Measurements from ENCODE around the gene ENTREP3.

The ENTREP3 gene

DNA sequence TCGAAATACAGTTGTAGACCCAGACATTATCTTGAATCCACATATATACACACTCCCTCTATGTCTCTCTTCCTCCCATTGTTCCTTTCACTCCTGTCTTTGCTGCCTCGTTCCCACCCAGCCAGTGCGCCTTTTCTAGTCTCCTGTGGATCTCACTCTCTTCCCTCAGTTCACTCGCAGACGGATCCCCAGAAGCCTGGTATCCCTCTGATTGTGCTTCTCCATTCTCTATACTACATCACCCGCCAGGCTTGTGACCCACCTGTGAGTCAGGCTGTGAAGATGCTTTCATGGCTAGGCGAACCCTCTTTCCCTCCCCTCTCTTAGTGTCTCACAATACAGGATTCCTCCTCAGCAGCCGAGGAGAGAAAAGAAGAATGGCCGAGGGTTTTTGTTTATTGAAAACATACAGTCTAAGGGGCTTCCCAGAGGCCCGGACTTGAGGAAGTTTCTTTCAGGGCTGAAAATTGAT is 23.4 kb upstream of the ENTREP3 start:
- DNase-seq (ENCODE audit: low spot score) = peak; percentile 12

DNA sequence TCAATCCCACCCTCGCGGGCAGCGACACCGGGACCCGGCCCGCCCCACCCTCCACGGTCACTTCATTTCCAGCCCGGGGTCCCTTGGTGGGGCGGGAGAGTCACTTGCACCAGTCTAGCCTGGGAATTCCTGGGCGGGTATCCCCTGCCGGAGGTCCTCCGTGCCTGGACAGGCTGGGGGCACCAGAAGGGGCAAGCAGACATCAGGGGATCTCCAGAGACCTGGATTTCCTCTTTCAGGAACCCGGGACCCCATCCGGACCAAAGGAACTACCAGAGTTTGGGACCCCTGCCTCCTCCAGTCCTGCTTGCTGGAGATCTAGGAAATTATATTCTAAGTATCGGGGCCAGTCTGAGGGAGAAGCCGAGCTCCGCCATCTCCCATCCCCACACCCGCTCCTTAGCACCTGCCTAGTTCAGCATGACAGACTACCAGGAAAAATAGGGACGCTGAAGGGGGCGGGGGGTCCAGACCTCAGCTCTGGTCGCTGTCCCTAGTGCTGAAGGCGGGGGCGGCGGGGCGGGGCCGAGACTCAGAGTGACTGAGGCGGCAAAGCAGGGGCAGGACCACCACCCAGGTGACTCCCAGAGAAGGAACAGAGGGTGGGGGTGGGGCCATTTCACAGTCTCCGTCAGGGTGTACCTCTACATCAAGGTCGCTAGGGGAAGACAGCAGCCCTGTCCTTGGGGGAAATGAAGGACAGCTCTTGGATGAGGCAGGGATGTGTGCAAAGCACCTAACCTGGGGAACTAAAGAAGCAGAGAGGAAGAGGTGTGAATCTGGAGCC is 22.8 kb upstream of the ENTREP3 start:
- DNase-seq (ENCODE audit: low spot score) = peak; percentile 64

DNA sequence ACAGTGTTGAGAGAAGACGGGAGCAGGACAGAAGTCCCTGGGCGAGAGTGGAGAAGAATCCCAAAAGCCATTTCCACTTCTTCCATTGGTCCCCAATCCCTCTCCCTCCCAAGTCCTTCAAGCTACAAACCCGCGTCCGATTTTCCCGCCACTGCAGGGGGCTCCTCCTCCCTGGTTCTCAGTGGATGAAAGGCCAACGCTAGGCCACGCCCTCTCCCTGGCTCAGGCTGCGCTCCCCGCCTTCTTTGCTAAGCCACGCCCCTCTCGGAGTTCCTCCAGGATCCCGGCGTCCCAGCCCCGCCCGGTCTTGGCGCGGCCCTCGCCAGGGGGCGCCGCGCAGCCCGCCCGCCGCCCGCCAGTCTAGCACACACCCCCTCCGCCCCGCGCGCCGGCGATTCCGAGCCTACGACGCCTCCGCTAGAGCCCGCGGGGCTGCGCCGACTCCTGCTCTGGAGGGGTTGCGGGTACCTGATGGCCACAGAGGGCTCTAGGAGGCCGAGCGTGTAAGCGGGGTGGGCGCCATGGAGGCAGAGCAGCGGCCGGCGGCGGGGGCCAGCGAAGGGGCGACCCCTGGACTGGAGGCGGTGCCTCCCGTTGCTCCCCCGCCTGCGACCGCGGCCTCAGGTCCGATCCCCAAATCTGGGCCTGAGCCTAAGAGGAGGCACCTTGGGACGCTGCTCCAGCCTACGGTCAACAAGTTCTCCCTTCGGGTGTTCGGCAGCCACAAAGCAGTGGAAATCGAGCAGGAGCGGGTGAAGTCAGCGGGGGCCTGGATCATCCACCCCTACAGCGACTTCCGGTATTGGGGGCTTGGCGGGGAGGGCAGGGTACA is 22.0 kb upstream of the ENTREP3 start, which contains the start of gene HCN3:
HCN3 (plus strand) TSS at position 394 of the 832 bp plus-strand sequence; CDS start at position 522, 128 bp downstream.
- DNase-seq (ENCODE audit: low spot score) = peak; percentile 96

DNA sequence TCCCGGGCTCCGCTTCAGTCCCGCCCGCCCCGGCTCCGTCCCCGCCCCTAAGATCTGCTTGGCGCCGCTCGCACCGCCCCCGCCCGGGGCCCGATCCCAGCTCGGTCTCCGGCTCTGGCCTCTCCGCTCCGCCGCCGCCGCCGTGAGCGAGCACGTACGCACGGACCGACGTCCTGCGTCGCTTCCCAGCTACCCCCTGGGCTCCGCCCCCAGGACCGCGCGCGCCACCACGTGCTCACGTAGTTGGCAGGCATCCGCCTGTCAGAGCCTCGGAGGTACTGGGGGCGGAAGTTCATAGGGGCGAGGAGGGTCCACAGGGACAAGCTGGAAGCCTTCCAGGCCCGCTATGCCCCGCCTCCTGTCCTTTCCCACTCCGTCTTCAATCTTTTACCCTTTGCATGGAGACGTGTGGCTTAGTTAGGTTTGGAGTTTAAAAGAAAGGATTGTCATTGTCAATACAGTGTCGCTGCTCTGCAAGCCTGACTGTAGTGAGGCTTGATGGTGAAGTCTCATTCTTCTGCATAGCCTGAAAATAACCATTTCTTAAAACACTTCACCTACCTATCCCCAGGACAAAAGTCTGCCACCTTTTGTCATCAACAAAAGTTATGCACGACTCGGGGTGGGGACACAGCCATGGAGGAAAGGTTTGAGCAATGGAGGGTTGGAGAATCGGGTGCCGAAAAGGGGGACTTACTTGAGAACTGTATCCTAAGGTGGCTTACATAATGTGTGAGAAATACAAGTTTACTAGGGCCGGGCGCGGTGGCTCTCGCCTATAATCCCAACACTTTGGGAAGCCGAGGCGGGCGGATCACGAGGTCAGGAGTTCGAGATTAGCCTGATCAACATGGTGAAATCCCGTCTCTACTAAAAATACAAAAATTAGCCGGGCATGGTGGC is 18.3 kb upstream of the ENTREP3 start, which contains the start of gene CLK2:
CLK2 (minus strand) TSS at position 162 of the 903 bp plus-strand sequence. CDS start 2,527 bp downstream, outside the sequence.
- peak; percentile 97 for DNase-seq (ENCODE audit: low spot score)

DNA sequence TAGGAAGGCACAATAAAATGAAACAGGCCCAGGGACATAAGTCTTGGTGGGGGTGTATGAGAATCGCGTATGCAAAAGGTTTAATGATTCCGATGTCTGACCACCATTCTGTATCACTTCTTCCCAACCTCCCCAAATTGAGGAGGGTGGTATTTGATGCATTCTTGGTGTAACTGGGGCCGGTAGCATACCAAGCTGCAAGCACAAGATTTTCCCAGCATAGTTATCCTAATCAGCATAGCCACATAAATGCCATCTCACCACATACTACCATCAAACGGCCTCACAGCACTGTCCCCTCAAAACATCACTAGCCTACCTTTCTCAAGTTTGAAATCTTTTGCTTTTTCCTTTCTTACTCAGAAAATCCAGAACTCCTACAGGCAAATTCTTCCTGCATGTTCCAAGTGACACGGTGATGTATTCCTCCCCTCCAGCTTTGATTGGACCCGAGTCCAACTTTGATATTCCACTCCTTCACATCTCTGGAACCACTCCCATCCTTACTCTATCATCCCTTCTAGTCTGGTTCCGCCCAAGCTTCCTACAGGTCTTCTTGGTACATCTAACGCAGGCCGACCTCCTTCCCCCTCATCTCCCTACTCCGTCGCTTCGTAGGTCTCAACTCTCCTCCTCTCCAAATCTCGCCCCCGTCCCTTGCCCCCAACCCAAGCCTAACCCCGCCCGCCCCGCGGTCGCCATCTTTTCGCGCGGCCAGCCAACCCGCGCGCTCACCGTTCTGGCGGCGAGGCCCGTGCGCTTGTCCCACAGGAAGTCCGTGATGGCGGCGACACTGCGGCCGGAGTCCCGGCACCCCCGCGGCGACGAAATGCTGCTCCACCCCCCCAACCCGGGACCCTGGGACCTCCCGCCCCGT is 17.4 kb upstream of the ENTREP3 start:
- peak; percentile 62 for DNase-seq (ENCODE audit: low spot score)

DNA sequence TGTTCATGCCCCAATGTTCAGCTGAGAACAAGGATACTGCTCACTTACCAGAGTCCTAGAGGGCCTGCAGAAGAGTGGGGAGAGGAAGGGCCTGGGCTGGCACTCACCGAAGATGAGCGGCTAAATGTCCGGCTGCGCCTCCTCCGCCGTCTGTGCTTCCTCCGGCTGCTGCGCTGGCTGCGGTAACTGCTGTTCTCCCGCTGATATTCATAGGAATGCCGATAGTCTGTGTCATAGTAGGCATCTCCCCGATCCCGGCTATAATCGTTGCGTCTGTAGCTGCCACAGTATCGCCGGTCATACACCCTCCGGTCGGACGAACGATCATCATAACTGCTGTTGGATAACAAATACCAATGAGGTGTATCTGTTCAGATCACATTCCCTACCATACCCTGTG is 14.1 kb upstream of the ENTREP3 start:
- no peak for DNase-seq (ENCODE audit: low spot score)

DNA sequence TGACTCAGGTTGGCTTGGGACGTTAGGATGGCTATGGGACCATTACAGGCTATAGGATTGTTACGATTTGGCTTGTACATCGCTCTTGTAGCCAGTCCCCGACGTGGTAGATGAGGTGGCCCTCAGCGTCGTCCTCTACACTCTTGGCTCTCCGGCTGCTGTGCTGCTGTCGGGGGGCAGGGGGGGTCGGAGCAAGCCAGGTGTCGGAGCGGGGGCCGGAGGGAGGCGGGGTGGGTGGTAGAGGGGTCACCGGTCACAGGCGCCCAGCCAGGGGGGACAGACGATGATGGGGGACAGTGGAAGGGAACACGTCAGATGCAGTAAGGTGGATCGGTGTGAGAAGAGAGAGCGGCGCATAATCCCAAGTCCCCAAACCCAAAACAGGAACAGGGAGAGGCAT is 13.3 kb upstream of the ENTREP3 start:
- DNase-seq (ENCODE audit: low spot score) = no peak

DNA sequence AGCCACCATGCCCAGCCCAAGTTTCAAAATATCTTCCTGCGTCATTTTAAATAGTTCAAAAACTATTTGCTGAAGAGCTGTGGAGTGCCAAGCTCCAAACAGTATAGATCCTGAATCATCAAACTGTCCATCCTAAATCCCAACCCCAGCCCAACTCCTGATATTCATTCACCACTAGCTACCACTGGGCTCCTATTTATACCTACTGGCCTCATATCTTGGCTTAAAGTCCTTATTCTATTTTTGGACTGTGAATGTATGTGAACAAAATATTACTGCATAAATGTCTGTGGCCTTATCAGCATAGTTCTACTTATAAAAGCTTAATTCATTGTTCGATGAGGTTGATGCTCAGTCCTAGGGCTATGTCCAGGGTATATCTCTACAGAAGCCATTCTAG is 12.1 kb upstream of the ENTREP3 start:
- DNase-seq (ENCODE audit: low spot score) = no peak

DNA sequence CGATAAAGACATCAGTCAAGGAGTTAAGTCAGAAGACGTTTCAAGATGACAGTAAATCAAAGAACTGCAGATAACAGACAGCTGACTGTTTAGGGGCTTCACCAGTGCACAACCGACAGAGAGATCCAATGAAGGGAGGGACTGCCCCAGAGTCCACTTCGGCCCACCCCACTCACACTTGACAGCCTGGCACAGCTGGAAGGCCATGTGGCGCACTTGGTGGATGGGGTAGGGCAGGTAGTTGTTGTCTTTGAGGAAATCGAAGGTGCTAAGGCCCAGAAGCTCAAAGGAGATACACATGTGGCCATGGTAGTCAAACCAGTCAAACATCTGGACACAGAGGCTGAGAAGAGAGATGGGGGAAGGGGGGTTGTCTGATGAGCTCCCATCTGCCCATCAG is 11.3 kb upstream of the ENTREP3 start:
- DNase-seq (ENCODE audit: low spot score) = no peak

DNA sequence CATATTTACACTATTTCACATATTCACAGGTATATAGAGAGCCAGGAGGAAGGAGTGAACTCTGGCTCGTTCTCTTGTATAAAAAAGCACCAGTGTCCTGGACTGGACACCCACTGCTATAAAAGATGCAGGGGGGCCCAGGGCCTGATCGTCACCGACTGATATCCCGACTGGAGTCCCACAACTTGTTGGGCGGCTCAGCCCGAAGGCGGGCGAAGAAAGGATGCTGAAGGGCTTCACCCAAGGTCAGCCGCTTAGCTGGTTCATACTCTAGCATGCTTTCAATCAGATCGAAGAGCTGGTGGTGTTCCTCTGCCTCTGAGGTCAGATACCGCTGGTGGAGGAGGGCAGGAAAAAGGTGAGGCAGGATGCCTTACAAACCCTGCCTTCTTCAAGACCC is 7.8 kb upstream of the ENTREP3 start:
- no peak for DNase-seq (ENCODE audit: low spot score)

DNA sequence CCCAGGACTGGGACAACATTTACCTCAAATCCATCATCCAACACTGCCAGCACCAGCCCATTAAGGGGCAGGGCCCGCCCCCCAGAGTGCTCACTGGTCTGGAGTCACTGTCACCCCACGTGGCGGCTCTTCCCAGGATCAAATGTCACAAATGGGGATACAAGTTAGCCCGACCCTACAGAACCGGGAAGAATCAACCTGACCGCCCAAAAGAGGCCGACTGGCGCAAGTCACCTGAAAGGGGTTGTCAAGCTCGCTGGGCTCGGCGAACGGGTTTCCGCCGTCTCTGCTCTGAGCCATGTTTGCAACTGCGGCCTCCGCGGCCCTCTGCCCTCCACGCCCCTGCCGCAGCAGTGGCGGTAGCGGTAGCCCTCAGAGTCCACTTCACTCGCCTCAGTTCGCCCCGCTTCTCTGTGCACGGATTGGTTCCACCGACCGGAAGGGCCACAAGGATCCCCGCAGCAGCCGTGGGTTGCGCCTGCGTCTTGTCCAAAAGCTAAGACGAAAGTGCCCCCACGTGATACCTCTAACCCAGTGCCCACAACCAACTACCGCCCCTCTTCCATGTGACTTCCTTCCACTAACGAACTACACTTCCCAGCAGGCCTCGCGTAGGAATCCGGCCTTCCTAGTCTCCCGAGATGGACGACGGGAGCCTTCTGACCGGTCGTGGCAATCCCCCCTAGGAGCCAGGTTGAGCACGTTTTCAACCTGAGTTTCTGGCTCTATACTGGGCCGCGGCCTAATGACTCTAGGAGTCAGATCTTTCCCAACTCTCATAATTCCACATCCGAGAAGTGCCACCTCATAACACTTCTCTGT is 6.8 kb upstream of the ENTREP3 start, which contains the start of gene SCAMP3:
SCAMP3 (minus strand) TSS at position 509 of the 822 bp plus-strand sequence; CDS start at position 300, 209 bp downstream.
- DNase-seq (ENCODE audit: low spot score) = peak; percentile 98

DNA sequence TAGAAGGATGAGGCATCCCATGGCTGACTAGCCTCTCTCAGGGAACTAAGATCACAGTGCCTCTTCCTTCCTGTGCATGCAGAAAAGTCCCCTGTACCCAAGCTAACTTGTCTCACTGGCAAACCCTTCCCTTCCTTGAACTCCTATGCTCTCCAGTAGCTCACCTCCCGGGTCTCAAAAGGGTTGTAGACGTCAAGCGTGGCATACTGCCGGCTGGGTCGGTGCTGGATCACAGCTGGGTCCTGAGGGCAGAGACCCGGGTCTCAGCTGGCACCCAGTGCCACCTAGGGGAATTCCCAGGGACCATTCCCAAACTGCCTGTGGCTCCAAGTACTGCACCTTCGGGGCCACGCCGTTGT is 6.2 kb upstream of the ENTREP3 start:
- DNase-seq (ENCODE audit: low spot score) = peak; percentile 52

DNA sequence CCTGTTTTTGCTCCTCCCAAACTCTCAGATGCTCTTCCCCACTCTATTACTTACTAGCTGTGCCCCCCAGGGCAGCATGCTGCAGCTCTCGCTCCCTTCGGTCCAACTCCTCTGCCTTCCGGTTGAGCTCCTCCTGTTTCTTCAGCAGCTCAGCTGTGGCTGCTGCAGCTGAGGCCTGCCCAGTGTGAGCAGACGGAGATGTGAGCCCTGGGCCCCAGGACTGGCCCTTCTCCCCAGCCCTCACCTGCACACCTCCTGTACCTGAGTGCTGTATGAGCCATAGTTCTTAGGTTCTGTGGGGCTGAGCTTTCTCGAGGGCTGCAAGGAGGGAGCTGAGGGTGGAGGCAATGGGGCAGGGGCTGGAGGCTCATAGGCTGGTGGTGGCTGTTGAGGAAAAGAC is 5.0 kb upstream of the ENTREP3 start:
- DNase-seq (ENCODE audit: low spot score) = no peak

DNA sequence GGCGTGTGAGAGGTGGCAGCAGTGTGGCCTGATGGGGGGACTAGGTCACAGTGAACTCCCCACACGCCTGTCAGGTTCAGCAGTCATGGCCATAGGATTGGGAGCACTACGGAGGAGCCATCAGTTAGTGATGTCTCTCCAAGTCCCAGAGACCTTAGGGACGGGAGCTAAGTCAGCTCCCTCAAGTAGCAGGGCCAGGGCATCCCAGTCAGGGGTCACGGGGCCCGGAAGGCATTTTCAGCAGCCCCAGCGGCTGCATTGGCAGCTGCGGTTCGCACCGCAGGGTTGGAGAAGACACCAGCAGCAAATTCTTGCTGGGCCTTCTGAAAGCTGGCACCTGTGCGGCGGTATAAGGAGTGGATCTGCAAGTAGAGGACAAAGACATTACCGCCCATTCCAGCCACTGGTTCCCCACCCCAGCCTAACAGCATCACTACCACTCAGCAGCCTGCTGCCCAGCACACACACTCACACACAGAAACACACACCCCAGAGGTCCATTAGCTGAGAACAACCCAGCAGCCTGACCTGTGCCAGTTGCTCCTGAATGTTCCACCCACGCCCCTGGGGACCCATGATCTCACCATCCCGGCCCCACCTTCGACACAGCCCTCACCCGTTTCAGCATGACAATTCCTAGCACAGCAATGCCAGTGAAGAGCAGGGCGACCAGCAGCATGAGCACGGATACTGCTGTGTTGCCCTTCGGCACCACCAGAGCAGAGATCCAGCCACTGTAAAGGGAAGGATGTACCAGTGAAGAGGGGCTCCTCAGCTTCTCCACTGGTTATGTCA is 972 bp upstream of the ENTREP3 start:
- DNase-seq (ENCODE audit: low spot score) = no peak

DNA sequence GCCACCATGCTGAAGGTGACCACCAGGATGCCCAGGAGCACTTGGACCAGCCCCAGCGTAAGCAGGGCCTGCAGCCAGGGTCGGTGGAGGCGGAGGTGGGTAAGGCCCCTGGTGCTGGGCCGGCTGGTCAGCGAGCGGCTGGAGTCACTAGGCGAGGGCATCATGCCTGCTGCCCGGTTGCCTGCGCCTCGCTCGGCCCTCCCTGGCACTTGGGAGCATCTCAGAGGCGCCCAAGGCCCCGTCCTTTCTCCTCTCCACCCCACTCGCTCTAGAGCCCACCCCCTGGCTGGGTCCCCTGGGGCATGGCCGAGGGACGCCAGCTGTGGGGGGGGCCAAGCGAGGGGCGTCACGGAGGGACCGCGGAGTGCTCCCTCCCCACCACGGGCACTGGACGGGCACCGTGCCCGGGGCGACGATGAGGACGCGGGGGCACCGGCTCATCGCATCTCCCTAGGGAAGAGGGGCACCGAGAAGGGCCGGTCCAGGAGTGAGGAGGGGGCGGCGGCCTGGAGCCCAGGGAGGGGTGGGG is 505 bp downstream of the ENTREP3 start:
- DNase-seq (ENCODE audit: low spot score) = peak; percentile 6

DNA sequence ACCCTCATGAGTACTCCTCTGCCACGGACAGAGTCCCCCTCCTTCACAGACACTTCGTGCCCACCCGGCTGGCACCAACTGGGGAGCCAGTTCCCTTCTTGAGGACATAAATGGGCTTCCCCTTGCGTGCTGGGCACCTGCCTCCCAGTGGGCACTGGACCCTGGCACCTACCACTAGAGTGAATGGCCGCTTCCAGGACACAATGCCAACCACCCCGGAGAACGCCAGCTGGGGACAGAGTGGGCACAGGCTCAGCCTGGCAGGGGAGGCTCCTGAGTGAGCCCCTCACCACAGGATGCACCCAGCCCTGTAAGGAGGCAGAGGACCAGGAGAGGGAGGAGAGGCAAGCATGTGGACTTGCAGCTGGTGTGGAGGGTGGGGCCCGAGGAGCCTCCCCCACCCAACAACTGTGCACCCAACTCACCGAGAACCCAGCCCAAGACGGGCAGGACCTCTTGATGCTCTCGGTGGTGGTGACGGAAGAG is 1.0 kb downstream of the ENTREP3 start:
- DNase-seq (ENCODE audit: low spot score) = no peak

DNA sequence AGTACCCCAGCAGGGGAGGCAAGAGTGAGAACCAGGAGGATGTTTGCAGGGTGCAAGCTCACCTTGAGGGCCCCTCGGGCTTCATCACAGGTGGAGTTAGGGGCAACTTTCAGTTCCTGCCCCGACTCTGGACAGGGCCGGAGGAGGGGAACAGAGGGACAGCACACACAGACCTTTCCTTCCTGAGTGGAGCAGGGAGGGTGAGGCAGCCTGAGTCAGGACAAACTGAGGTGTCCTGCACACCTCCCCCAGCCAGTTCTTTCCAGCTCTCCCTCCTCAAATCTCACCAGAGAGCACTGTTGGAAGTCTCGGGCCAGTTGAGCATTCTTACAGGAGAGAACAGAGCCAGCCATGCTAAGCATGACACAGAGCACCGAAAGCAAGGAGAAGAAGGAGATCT is 1.5 kb downstream of the ENTREP3 start:
- peak; percentile 44 for DNase-seq (ENCODE audit: low spot score)

DNA sequence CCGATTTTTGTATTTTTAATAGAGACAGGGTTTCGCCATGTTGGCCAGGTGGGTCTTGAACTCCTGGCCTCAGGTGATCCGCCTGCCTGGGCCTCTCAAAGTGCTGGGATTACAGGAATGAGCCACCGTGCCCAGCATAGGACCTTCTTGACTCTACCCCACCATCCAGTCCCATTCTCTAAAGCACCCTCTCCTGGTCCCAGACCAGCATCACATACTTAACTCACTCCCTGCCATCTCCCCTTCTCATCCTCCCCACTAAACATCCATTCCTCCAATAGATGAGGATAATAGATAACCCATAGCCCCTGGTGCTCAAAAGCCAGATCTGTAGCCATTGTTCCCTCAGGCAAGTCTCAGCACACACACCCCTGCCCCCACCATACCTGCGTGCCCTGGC is 2.1 kb downstream of the ENTREP3 start:
- no peak for DNase-seq (ENCODE audit: low spot score)

DNA sequence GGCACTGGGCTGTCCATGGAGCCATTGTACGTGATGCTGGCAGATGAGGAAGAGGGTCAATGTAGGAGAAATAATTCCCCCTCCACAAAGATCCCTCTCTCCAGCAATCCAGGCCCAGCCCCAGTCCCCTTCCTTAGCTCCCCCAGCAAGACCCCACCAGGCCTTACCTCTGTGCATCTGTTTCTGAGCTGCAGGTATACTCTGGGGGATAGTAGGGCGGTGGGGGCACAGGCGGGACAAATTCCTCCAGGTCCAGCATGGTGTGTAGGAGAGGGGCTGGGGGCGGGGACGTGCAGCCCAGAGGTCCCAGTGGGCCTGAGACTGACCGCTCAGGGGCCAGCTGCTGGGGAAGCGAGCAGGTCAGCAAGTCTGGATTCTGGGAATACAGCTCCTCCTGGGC is 3.7 kb downstream of the ENTREP3 start:
- no peak for DNase-seq (ENCODE audit: low spot score)
